AG20443 (cell line): Measurements from ENCODE around the gene TEK.

Source experiments
- DNase-seq: peaks from one replicate; pipeline ENCODE4 v3.0.0; 2012; ENCODE audit warnings: low spot score, mixed read lengths

The TEK gene

DNA sequence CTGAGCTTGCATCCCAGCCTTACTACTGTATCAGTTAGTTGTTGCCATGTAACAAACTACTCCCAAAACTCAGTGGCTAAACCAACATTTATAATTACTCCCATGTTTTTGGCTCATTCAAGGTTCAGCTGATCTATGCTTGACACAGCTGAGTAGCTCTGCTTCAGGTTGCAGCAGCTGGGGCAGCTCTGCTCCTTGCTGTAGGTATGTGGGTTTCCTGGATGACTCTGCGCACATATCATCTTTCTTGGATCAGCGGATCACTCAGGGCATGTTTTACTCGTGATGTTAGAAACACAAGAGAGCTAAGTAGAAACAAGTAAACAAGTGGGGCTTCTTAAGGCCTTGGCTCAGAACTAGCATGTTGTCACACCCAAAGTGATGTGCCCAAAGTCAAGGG is 15.1 kb downstream of the TEK start:
- DNase-seq: no peak

DNA sequence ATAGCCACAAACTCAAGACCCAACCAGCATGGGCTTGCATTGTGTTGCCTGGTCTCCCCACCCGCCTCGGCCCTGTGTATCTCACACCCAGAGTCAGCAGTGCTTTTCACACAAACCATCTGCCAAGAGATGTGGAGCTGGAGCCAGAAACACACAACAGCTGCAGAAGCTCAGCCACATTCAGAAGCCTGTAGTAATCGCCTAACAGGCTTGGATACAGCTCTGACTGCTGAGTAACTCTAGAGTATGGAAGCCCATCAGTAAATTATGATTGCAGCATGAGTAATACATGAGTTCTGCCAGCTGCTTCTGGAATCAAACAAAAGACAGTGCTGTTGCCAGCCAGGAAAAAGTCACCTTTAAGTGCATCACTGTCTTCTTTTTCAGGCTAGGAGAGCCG is 16.0 kb downstream of the TEK start:
- peak; percentile 87 for DNase-seq

DNA sequence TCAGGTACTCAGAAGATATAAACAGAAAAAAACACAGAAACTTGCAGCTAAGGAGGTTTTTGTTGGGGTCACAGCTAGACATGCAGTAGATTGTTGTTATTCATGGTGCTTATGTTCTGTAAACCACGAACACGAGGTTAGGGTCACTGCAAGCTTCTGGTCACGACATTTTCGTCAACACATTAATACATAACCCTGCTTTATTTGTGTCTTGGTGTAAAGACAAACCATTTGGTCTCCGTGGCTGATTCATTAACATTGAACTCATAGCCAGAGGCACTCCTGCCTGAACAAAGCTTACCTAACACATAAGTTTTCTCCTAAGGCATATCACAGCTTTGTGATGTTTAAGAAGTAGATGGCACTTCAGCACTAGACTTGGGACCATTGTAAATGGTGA is 16.9 kb downstream of the TEK start:
- DNase-seq: no peak

DNA sequence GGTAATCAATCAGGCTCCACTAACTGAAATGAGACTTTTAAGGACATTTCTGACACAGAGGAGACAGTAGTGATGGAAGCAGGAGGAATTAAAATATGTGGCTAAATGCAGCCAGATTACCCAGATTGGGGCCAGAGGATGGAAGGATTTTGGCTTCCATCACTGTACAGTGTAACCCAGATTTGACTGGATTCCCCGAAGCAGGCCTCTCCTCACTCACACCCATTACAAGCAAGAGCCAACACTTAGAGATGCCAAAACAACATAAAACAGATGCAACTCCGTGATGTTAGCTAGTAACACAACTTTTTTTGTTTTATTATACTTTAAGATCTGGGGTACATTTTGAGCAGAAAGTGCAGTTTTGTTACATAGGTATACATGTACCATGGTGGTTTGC is 17.6 kb downstream of the TEK start:
- DNase-seq: no peak

DNA sequence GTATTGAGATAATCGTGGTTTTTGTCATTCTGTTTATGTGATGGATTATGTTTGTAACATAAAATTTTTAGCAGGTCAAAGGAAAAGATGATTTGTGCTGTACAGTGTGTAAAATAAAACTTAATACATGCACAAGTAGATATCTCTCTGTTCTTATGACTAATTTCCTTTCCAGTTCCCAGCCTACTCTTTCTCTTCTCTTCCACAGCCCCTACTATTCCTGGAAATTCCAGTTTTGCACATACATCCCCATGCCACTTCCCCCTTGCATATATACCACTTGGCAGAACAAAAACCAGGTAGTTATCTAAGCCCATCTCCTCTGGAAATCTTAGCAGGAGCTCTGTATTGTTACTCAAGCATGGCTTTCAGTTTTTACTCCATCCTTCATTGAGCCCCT is 20.2 kb downstream of the TEK start:
- no peak for DNase-seq

DNA sequence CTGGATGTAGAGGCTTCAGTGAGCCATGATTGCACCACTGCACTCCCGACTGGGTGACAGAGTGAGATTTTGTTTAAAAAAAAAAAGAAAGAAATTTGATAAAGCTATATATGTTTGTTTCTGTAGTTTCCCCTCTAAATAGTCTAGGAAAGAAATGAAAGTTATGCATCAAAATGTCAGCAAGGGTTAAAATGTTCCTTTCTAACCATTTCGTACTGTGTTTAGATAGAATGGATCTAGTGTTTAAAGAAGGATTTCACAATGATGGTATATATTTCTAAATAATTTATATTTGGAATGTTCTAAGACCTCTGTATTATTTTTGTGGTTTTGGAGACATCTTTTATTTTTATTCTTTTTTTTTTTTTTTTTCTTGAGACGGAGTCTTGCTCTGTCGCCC is 22.7 kb downstream of the TEK start:
- DNase-seq: no peak

DNA sequence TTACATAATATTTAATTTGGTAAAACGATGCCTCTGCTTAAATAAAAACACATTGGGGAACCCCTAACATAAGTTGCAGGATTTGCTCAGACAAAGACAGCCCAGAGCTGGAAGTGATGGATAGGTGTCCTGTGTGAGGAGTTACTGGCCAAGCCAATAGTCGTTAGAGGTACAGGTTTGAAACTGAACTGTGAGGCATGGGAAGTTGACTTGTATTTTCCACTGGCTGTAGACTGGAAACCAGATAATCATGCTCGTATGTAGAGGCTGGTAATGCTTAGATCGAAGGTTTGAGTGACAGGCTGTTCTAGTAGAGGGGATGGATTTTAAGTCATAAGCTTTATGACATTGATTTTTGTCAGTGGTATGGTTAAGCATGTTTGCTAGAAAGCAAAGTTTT is 24.8 kb downstream of the TEK start:
- no peak for DNase-seq

DNA sequence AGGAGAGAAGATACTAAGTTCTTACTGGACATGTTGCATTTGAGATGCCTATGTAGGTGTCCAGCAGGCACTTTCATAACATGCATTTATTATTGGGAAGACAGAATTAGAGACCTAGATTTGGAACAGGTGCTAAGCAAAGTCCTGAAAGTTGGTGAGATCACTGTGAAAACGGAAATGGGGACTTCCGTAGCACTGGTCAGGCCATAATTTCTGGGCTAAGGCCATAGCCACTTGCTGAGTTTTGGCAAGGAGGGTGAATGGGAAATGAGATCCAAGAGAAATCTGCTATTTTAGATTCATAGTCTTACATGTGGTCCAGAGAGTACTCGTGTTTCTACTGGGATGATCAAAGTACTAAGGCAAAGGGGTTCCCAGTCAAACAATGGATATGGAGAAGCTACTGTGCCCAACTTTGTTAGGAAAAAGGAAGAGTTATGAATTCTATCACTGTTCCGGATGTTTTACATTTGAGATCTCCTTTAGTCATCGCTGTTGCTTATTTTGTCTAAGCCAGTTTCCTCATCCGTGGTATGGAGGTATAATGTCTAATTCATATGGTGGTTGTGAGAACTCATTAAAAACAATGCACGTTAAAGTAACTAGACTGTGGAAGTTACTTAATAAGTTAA is 33.4 kb downstream of the TEK start:
- no peak for DNase-seq

DNA sequence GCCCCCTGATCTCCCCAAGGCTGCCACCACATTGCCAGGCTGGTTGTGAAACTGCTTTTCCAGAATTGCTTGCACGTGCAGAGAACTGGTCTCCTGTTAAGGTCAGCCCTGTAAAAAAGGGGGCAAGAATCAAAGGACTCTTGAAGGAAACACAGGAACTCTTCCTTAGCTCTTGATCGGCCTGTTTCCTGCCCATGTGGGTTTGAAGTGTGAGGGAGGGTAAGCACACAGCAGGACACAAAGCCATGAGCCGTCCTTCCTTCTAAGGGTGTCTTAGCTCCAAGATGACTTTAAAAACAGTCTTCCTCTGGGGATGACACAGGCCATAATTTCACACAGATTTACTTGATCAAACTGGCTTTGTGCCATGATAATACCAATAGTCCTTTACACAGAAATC is 36.1 kb downstream of the TEK start:
- DNase-seq: no peak

DNA sequence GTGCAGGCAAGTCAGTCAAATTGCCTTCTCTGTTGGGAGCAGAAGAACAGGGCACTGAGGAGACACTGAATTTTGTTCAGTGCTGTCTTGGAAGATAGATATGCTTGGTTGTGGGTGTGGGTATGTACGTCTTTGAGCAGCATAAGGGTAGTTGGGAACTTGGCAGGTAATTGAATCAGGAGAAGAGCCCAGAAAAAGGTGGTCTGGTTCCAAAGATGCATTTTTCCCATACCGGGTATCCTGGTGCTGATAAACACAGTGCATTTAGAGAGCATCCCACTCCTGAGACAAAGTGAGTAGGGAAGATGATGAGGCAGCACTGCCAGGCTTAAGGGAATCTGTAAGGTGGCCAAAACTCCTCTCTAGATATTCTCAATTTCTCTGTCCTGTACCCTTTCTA is 40.6 kb downstream of the TEK start:
- DNase-seq: no peak

DNA sequence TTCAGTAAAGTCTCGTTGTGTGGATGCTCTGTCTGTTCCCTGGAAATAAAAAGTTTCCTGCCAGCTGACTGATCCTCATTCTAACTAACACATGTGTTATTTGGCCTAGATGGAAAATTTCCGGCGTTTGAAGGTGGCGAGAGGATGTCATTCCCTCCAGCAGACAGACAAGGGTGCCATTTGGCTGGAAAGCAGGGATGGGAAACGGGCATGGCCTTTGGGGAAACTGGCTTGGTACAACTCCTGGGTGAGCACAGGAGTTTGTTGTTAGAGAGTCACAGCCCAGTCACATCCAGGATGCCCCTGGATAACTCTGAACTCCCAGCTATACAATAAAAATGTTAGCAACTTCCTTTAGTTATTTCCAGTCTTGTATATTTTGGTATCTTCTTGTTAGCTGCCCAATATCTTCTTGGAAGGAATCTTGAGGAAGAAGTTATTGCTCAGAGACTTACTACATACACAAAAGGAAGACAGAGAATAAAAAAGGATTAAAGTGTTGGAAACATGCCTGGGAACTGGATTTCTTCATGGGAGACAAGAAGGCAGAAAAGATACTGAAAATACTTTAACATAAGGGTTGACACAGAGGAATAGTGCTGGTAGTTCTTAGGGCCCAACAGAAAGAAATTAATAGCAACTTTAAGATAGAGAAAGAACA is 41.9 kb downstream of the TEK start:
- DNase-seq: no peak

DNA sequence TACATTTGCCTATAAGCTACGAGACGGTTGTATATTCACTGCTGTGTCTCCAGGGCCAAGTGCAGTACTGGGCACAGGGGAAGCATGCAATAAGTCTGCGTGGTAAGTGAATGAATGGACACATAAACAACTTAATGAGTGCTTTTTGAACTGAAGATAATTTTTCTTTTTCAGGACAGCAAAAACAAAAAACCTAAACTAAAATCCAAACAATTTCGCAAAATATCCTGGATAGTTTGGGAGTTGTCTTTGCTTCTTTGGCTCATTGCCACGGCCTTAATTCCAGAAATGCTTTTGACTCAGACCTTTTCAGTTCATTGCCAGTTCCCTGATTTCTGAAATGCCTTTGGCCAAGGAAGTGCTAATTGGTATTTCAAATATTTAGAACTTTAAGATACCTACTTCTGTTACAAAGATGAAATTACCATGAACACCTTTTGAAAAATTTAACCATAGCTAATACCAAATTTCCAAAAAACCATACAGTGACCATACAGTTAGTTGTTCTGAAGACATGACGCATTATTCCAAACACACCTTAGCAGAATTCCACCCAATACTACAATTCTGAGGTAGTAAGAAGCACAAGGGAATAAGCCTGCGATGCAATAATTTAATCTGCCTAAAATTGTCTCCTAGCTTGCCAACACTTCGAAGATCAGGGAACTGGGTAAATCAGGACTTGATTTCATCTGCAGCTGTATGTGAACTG is 42.8 kb downstream of the TEK start:
- DNase-seq: peak; percentile 64

DNA sequence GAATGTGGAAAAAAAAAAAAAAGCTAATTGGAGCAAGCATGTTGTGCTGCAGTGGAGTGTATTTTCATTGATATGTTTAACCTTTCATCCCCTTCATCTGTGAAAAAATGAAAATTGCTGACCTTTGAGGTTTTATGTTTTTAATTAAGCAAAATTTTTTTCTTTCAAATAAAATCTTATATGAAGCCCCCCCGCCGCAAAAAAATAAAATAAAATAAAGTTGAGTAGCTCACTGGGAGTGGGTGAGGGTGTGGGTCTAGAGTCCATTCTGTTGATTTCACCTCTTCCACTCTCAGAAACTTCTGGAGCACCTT is 43.3 kb downstream of the TEK start:
- DNase-seq: no peak

DNA sequence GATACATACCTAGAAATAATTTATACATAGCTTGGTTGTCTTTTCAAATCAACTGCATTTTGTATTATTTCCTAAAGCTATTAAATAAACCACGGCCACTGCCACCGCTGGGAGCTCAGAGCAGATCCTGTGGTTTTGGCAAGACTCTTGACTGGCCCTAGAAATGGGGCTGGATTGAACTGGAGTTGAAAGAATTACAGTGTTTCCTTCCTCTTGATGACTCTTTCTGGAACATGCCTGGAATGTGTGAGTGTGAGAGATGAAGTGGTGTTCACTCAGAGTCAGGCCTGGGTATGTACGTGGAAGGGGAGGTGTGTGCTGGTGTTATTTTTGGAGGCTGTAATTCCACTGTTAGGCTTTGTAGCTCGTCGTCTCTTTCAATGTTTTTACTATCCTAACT is 45.9 kb downstream of the TEK start:
- DNase-seq: peak; percentile 84

DNA sequence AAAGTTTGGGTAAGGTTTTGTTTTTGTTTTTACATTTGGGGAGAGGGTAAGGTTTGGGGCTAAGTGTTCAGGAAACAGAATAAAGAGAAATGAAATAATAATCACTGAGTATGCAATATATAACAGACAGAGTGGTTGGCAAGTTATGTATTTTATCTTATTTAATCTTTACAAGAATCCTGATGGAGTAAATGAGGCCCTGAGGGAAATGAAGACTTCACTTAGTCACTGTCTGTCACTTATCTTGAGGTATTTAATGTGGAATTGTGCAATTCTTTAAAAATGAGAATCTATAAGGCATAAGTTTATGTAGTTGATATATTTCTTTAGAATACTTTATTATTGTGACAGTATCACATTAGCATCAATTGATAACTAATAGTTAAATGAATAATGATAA is 48.1 kb downstream of the TEK start:
- DNase-seq: no peak

DNA sequence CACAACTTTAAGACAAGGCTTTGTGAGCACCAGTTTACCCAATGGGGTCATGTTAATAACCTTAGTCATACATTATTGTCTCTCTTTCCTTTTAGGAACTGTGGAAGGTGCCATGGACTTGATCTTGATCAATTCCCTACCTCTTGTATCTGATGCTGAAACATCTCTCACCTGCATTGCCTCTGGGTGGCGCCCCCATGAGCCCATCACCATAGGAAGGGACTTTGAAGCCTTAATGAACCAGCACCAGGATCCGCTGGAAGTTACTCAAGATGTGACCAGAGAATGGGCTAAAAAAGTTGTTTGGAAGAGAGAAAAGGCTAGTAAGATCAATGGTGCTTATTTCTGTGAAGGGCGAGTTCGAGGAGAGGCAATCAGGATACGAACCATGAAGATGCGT is 48.7 kb downstream of the TEK start:
- DNase-seq: no peak

DNA sequence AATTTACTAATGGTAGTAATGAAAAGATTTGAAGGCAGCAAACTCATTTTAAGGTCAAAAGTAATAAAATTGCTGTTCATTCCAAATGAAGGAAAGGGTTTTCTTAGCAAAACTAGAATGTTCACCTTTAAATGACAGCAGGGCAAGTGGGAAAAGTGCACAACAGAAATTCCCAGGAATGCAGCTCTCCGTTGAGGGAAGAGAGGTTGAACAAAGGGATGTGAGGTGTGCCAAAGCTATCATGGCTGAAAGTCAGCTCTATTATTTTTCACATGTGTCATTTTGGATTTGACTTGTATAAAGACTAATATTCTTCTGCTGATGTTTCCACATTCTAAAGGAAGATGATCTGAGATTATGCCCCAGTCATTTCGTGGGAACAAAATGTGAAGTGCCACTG is 51.6 kb downstream of the TEK start:
- DNase-seq: no peak

DNA sequence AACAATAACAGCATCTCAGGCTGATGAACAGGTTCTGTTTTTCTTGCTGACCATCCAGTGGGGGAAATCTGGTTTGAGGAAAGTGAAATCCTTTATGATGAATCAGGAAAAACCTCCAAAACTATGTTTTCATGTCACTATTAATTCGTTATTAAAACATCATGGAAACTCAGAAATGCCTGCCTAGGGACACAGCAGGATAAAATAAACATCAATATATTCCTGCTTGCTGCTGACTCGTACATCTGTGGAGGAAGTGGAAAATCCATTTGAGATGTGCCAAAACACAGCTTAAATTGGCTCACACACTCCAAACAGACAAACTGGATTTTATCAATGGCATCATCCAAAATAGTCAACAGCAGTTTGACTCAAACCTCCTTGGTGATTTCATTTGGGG is 53.0 kb downstream of the TEK start:
- peak; percentile 45 for DNase-seq

DNA sequence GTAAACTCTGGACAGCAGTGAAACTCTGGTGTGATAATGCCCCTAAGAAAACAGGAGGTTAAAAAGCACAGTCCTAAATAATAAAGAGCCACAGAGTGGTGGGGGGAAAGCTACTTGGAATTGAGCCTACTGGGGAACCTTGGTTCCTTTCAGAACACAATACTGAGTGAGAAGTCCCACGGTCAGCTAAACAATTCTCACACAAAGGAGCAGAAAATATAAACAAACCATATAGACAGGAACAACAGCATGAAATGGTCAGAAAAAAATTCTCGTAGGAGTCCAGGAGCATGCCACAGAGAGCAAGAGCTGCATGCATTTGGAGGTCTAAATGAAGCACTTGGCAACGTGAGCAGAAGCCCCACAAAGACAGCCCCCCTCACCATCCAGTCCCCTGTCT is 56.0 kb downstream of the TEK start:
- DNase-seq: no peak

DNA sequence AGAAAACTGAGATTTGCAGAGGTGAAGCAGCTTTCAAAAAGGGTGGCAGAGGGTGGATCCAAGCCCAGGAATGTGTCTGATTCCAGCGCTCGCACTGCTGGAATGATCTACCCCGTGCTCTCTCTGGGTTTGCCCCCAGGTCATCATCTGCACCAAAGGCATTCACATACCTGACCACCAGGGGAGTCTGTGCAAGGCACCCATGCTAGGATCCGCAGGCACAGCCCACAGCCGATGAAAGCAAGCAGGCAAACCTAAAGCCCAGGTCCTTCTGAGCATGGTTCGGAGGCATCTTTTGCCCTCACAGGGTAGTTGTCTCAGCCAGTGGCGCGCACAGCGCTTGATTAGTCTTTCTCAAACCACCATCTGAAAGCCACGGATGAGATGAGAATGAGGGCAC is 56.6 kb downstream of the TEK start:
- no peak for DNase-seq

DNA sequence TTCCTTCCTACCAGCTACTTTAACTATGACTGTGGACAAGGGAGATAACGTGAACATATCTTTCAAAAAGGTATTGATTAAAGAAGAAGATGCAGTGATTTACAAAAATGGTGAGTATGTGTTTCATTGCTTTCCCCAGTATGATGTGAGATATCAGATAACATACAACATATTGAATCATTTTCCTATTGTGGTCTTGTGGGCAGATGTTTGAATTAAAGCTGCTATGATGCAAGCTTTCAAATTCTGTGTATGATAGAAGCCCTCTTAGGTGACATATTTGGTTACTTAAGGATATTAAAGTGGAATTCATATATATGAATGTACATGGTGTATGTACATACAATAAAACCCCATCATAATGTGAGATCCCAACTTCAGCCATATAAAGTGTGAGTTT is 59.5 kb downstream of the TEK start:
- no peak for DNase-seq

DNA sequence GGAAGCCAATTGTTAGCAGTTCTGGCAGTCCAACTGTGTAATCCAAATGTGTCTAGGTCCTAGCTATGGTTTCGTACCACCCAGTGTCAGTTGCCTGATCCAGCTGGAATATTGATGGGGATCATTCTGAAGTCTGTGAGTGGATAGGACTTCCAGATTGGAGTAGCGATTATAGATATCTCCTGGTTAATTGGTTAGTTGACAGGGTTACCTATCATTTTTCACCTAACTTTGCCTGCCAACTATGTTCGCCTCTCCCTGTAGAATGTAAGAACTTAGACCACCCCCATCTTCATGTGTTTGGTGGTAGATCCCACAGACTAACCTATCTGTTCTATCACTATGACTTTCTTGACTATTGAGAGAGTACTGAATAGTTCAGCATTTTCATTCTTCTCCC is 59.9 kb downstream of the TEK start:
- no peak for DNase-seq

DNA sequence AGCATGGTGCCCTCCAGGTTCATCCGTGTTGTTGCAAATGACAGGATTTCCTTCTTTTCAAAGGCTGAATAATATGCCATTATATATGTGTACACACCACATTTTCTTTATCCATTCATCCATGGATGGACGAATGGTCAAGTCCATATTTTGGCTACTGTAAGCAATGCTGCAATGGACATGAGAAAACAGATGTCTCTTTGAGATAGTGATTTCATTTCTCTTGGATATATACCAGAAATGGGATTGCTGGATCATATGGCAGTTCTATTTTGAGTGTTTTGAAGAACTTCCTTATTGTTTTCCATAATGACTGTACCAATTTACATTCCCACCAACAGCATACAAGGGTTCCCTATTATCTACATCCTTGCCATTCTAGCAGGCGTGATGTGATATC is 67.9 kb downstream of the TEK start:
- DNase-seq: no peak
